Tibial artery (tissue), 4 donors: Measurements from ENCODE around the gene NMU.
A peak's percentile ranks its signal among the peaks of the same experiment; 100 is the strongest.

Source experiments
- DNase-seq, 2 donors: peaks; one replicate each; pipeline ENCODE4 v3.0.0-alpha.2; 2019
- H3K27ac ChIP-seq, 2 donors: fragments of 200-600 bp; sonication (generic) in 1 of 2; 1 replicate in 1 of 2; 2 replicates in 1 of 2; pipeline ENCODE4 v1.5.1; 2018 to 2019; ENCODE audit warnings: mild to moderate bottlenecking in 1 of 2
- H3K27me3 ChIP-seq, 2 donors: fragments of 200-600 bp; sonication (generic) in 1 of 2; one replicate each; pipeline versions ENCODE4 v1.5.1 to v1.6.0; 2016 to 2019
- H3K36me3 ChIP-seq, 3 donors: fragments of 200-600 bp; sonication (generic) in 2 of 3; one replicate each; pipeline ENCODE4 v1.5.1; 2016 to 2019; ENCODE audit warnings: mild to moderate bottlenecking in 2 of 3
- H3K4me1 ChIP-seq, 4 donors: fragments of 200-600 bp; sonication (generic) in 2 of 4; 1 replicate in 3 of 4; 2 replicates in 1 of 4; pipeline ENCODE4 v1.5.1; 2016 to 2019
- H3K4me3 ChIP-seq, 2 donors: fragments of 200-600 bp; sonication (generic) in 1 of 2; 1 replicate in 1 of 2; 2 replicates in 1 of 2; pipeline ENCODE4 v1.5.1; 2018 to 2019; ENCODE audit warnings: mild to moderate bottlenecking in 2 of 2
- H3K9me3 ChIP-seq, 3 donors: fragments of 200-600 bp; sonication (generic) in 1 of 3; one replicate each; pipeline ENCODE4 v1.5.1; 2016 to 2019
- intact Hi-C: fragments of 100-400 bp; cut with DNase I; formaldehyde crosslinking; loops from one replicate; pipeline ENCODE4 v1.15.0; 2023; ENCODE audit warnings: low total_unique reads
- TF ChIP-seq, protein P1 (sequence below), 2 experiments: fragments of 200-600 bp in 1 of 2; fragments of 450-650 bp in 1 of 2; IDR thresholded peaks; one replicate each; pipeline ENCODE4 v1.5.1; 2017 to 2019; ENCODE audit warnings: antibody characterized with exemption in 2 of 2, mild to moderate bottlenecking in 1 of 2, moderate library complexity in 1 of 2

Gene NMU

DNA sequence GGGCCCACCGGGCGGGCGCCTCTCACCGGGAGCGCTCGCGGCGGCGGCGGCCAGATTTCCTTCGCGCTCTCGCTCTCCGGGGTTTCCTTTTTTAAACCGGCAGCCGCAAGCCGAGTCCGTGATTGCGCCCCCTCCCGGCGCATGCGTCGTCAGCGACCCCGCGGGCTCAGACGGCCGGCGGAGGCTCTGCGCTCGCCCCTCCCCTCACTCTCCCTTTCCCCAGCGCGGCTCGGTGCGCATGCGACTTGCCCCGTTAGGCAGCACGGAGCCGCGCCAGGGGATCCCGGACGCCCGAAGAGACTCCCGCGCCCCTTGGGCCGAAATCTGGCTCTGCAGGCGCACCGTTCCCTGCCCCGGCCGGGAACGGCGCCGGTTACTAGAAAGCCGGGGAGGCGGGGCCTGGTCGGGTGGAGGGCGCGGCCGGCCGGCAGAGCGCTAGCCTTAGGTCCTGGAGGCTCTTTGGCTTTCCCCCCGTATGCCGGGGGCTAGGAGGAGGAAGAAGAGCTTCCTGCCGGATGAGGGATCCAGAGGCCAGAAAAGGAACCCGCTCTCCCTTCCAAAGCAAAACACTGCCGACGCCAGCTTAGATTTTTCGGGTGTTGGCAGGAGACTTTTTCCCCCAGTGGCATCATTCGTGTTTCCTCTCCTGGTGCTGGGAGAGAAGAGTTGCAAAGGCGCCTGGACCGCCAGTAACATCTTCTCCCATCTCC, 89.2 kb downstream of the NMU start, which contains the start of gene CLOCK:
Gene CLOCK (minus strand): TSS at position 154 of the 710 bp plus-strand sequence. CDS start 64,124 bp downstream, outside the sequence.
- Histone ChIP-seq H3K36me3 (no peaks in the 10 kb centered on the region), H3K9me3 (no peaks in the 10 kb centered on the region), H3K4me3 (peak within 1 kb of the TSS; percentile 61 to 98), H3K27ac (peak within 1 kb of the TSS; percentile 88 to 100), H3K27me3 (no peaks in the 10 kb centered on the region), H3K4me1 (peaks cover 0 to 19% (median 6%) of the 10 kb centered on the region in 4 donors)
- intact Hi-C loops: loop anchor here (5.0 kb wide), 3 partner anchors 150 to 305 kb away; partner anchors contain the start of genes EXOC1, SRD5A3 and TMEM165
- DNase-seq: peak; percentile 79 to 90
- TF ChIP-seq, protein P1, sequence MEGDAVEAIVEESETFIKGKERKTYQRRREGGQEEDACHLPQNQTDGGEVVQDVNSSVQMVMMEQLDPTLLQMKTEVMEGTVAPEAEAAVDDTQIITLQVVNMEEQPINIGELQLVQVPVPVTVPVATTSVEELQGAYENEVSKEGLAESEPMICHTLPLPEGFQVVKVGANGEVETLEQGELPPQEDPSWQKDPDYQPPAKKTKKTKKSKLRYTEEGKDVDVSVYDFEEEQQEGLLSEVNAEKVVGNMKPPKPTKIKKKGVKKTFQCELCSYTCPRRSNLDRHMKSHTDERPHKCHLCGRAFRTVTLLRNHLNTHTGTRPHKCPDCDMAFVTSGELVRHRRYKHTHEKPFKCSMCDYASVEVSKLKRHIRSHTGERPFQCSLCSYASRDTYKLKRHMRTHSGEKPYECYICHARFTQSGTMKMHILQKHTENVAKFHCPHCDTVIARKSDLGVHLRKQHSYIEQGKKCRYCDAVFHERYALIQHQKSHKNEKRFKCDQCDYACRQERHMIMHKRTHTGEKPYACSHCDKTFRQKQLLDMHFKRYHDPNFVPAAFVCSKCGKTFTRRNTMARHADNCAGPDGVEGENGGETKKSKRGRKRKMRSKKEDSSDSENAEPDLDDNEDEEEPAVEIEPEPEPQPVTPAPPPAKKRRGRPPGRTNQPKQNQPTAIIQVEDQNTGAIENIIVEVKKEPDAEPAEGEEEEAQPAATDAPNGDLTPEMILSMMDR (IDR thresholded peaks at IDR 0.05): peak; percentile 58

- Histone ChIP-seq H3K4me1 (peaks cover 0 to 19% (median 6%) of the 10 kb centered on the region in 4 donors), H3K36me3 (no peaks in the 10 kb centered on the region), H3K4me3 (peak overlapping the region; percentile 61 to 98), H3K27me3 (no peaks in the 10 kb centered on the region), H3K27ac (peak overlapping the region; percentile 88 to 100), H3K9me3 (no peaks in the 10 kb centered on the region)
- intact Hi-C loops: loop anchor here (5.0 kb wide), 3 partner anchors 149 to 306 kb away; partner anchors contain the start of genes EXOC1, SRD5A3 and TMEM165
- TF ChIP-seq, protein P1 (IDR thresholded peaks at IDR 0.05): no peak
- no peak for DNase-seq
Observed at GRCh38 chr4:55546506-55546755, 89.7 kb downstream of the NMU start.

GRCh38 chr4:55545641-55546505, 90.2 kb downstream of the NMU start:
- intact Hi-C loops: loop anchor here (5.0 kb wide), 3 partner anchors 149 to 306 kb away; partner anchors contain the start of genes EXOC1, SRD5A3 and TMEM165
- Histone ChIP-seq H3K36me3 (no peaks in the 10 kb centered on the region), H3K9me3 (no peaks in the 10 kb centered on the region), H3K27ac (peak overlapping the region; percentile 88 to 100), H3K4me3 (peak overlapping the region; percentile 61 to 98), H3K27me3 (no peaks in the 10 kb centered on the region), H3K4me1 (peaks cover 0 to 19% (median 6%) of the 10 kb centered on the region in 4 donors)
- TF ChIP-seq, protein P1 (IDR thresholded peaks at IDR 0.05): no peak
- DNase-seq: peak; percentile 74 to 89
